PFSK-1 (cell line): ENCODE results near the gene IL3.

ENCODE experiments used
- POLR2AphosphoS5 ChIP-seq: IDR thresholded peaks from 2 replicates; pipeline ENCODE4 v1.6.1; 2012; ENCODE audit warnings: low read depth, mild to moderate bottlenecking, control low read depth, low read length, moderate library complexity
- REST ChIP-seq, 2 experiments: IDR thresholded peaks; 2 replicates each; pipeline versions ENCODE4 v1.6.1 to v1.8.0; 2011 to 2012; ENCODE audit warnings: low read depth in 2 of 2, low read length in 2 of 2, control low read depth in 1 of 2, inconsistent platforms in 1 of 2, mild to moderate bottlenecking in 1 of 2, moderate library complexity in 1 of 2; ENCODE audit not compliant: insufficient read depth in 1 of 2
- SIN3A ChIP-seq: IDR thresholded peaks from 2 replicates; pipeline ENCODE4 v1.6.1; 2012; ENCODE audit warnings: mild to moderate bottlenecking, low read length, moderate library complexity, borderline replicate concordance; ENCODE audit not compliant: insufficient read depth
- TAF1 ChIP-seq: IDR thresholded peaks from 2 replicates; pipeline ENCODE4 v1.6.1; 2012; ENCODE audit warnings: low read length, control low read depth, borderline replicate concordance; ENCODE audit not compliant: insufficient read depth

GRCh38 chr5:132033122-132033521, 27.3 kb upstream of the IL3 start:
- TF ChIP-seq POLR2AphosphoS5 = no peak
- no peak for TF ChIP-seq TAF1
- TF ChIP-seq REST (IDR thresholded peaks at IDR 0.05; ENCODE audit: insufficient read depth in 1 of 2, low read depth in 2 of 2, low read length in 2 of 2) = no peak
- TF ChIP-seq SIN3A = no peak
